GM10266 (cell line): Measurements from ENCODE around the gene FLII.

Experiments
- DNase-seq: peaks from one replicate; pipeline ENCODE4 v3.0.0; 2012; ENCODE audit errors: extremely low spot score
- TF ChIP-seq, protein P1 (sequence below): IDR thresholded peaks from 2 replicates; pipeline ENCODE4 v1.5.1; 2012; ENCODE audit warnings: mild to moderate bottlenecking, low read depth; ENCODE audit not compliant: control insufficient read depth, insufficient read depth; ENCODE audit errors: missing control alignments

Gene FLII

DNA sequence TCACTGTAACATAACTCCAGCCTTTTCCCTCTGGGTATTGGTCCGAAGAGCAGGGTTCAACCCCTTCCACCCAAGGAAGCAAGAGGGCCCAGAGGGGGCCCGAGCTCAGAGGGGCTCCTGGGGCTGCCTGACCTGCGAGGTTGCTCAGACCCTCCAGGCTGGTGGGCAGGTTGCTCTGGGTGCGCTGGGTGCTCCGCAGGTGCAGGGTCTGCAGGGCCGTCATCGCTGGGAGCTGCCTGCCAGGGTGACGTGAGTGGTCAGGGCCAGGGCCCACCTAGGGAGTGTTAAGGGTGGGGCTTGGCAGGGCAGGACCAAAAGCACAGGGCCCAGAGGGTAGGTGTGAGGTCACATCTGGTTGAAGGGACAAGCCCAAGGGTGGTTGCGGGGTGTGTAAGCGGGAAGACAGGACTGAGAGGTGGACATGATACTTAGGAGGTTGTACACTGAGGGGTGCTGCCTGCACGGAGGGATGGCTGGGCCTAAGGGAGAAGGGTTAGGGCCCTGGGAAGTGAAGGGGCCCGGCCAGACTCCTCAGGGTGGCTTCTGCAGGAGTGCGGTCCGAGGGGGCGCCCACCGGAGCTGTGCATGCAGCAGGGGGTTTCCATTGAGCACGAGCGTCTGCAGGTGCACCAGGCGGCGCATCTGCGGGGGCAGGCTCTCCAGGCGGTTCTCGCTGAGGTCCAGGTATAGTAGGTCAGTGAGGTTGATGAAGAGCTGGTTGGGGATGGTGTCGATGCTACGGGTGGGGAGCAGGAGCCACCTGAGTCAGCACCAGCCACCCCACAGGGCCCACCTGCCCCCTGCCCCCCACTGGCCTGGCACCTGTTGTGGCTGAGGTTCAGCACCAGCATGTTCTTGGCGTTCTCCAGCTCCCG, 4.4 kb downstream of the FLII start:
- no peak for DNase-seq
- TF ChIP-seq, protein P1, sequence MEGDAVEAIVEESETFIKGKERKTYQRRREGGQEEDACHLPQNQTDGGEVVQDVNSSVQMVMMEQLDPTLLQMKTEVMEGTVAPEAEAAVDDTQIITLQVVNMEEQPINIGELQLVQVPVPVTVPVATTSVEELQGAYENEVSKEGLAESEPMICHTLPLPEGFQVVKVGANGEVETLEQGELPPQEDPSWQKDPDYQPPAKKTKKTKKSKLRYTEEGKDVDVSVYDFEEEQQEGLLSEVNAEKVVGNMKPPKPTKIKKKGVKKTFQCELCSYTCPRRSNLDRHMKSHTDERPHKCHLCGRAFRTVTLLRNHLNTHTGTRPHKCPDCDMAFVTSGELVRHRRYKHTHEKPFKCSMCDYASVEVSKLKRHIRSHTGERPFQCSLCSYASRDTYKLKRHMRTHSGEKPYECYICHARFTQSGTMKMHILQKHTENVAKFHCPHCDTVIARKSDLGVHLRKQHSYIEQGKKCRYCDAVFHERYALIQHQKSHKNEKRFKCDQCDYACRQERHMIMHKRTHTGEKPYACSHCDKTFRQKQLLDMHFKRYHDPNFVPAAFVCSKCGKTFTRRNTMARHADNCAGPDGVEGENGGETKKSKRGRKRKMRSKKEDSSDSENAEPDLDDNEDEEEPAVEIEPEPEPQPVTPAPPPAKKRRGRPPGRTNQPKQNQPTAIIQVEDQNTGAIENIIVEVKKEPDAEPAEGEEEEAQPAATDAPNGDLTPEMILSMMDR, result no peak

DNA sequence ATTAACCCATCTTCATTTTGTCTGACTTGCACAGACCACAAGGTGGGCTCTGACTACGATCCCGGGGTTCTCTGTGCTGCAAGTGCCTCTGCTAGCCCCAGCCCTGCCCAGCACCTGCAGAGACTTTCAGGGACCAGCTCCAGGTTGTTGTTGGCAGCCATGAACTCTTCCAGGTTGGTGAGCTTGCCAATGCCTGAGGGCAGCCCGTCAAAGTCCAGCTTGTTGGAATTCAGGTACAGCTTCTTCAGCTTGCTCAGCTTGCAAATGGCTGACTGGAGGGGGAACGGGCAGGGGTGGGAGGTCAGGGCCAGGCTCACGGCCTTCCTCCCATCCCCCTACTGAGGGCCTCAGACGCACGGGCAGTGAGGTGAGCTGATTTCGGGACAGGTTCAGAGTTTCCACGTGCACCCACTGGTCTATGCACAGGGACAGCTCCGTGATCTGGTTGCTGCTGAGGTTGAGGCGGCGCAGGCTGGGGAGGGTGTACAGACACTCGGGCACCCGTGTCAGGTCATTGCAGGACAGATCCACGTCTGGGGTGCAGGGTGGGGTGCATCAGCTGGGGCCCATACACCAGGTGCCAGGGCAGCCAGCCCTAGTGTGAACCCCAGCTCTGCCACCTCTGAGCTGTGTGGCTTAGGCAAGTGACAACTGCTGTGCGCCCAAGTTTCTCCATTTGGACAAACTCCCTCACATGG, 5.2 kb downstream of the FLII start:
- DNase-seq, result no peak
- TF ChIP-seq, protein P1, result no peak

DNA sequence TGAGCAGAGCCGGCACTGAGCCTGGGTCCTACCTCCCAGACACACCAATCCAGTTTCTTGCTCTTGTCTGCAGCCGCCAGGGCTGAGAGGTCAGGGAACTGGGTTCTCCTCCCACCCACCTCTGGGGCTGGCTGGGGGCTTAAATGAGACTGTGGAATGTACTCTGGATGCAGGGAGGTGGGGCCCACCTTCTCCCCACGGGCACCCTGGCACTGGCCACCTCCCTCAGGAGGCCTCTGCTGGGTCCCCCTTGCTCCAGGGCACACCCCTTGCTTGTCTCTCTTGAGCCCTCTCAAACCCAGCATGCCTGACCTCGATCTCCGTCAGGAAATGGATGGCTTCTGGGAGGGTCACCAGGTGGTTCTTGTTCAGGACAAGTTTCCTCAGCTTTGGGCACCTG, 6.4 kb downstream of the FLII start:
- no peak for DNase-seq
- TF ChIP-seq, protein P1, result no peak

DNA sequence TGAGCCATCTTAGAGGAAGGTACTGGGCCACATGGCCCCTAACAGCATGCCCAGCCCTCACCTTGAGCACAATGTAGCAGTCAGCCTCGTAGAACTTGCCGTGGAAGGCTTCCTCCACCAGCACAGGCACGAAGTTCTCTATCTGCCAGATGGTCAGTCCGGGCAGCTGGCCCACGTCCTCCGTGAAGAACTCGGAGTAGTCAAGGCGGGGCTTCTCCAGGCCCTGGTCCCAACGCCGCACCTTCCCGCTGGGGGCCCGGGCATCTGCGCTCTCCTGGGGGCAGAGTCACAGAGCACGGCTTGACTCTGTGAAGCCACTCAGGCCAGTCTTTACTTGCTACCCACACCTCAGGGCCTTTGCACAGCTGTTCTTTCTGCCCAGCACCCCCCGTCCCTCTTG, 7.3 kb downstream of the FLII start:
- TF ChIP-seq, protein P1, result no peak

DNA sequence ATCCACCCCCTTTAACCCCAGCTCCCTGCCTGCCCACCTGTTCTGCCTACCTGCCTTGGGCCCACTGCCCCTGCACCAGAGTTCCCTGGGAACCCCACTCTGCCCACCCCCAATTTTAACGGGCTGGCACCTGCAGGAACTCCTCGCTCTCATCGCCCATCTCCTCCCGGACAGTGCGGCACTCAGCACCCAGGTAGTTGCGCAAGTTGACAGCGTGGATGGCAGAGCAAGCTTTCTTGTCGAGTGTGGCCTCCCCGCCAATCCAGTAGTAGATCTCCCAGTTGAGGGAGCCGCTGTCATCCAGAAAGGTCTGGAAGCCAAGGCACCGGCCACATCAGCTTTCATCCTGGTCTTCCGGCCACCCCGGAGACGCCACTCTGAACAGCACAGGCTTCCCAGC, 7.8 kb downstream of the FLII start:
- no peak for DNase-seq
- TF ChIP-seq, protein P1, result no peak

More for the DNA sequence above, 7.3 kb downstream of the FLII start:
- DNase-seq, result no peak

DNA sequence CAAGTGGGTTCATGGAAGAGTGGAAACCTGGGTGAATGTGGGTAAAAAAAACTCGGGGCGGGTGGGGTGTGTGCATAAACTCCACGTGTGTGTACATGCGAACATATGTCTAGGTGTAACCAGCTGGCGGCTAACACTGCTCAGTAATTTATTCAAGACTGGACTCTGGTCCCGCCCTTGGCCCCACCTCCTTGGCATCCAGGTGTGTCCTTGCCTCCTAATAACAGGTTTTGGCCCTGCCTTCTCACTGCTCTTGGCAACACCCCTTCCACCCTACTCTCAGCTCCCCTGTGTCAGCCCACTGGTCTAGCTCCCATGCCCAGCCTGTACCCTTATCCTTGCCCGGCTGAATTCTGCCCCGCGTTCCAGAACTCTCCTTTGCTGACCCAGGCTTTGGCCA, 8.3 kb downstream of the FLII start:
- DNase-seq, result no peak
- TF ChIP-seq, protein P1, result no peak

DNA sequence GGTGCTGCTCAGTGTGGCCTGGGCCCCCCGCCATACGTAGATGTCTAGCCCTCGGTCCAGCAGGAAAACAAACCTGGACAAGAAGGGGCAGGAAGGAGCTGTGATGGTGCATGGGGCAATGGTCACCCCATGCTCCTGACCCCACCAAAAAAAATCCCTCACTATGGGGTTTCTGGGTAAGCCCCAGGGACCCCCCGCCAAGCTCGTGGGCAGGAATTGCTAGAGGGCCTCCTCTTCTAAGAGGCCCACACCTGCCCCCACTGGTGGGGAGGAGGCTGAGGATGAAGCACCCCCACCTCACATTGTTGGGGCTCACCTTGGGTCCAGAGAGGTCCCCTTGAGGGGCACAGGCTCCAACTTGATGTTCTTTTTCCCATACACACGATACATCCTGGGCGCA, 9.7 kb downstream of the FLII start:
- TF ChIP-seq, protein P1, result no peak
- DNase-seq, result no peak
